Measurements from ENCODE around the gene LEFTY1.

Gene LEFTY1

GRCh38 chr1:225899044-225899925, 10.3 kb upstream of the LEFTY1 start:
- TF ChIP-seq CTCF (conservative IDR thresholded peaks at IDR 0.05): no peak
- H3K27ac ChIP-seq: no peak overlapping the region

- no peak overlapping the region; the same call in 1 of the 2 replicates for H3K27ac ChIP-seq
- no peak for TF ChIP-seq CTCF (conservative IDR thresholded peaks at IDR 0.05)
Observed at GRCh38 chr1:225897595-225898514, 8.9 kb upstream of the LEFTY1 start.

GRCh38 chr1:225896937-225897549, 8.1 kb upstream of the LEFTY1 start:
- H3K27ac ChIP-seq: no peak overlapping the region; the same call in 1 of the 2 replicates
- TF ChIP-seq CTCF (conservative IDR thresholded peaks at IDR 0.05): no peak

- H3K27ac ChIP-seq: no peak overlapping the region
- TF ChIP-seq CTCF (conservative IDR thresholded peaks at IDR 0.05): no peak
Observed at GRCh38 chr1:225896494-225896893, 7.5 kb upstream of the LEFTY1 start.

GRCh38 chr1:225892307-225892706, 3.4 kb upstream of the LEFTY1 start:
- TF ChIP-seq CTCF (conservative IDR thresholded peaks at IDR 0.05): no peak
- H3K27ac ChIP-seq: no peak overlapping the region

GRCh38 chr1:225891229-225891972, 2.5 kb upstream of the LEFTY1 start:
- TF ChIP-seq CTCF (conservative IDR thresholded peaks at IDR 0.05): no peak

More at GRCh38 chr1:225891229-225891972, 2.5 kb upstream of the LEFTY1 start:
- H3K27ac ChIP-seq: no peak overlapping the region

Measured in VCaP (cell line).